IPS-20b (cell line): ENCODE measurements around the gene CREB5.

Source experiments
- H3K27ac ChIP-seq: one replicate; pipeline ENCODE4 v1.5.1; 2013; ENCODE audit warnings: low read length
- H3K27me3 ChIP-seq: 2 replicates; pipeline ENCODE4 v1.6.1; 2013; ENCODE audit warnings: mild to moderate bottlenecking, low read length, inconsistent platforms; ENCODE audit not compliant: insufficient read depth
- H3K36me3 ChIP-seq: 2 replicates; pipeline ENCODE4 v1.6.1; 2013; ENCODE audit warnings: low read depth, mild to moderate bottlenecking, inconsistent platforms, low read length, moderate library complexity; ENCODE audit not compliant: insufficient read depth
- H3K4me1 ChIP-seq: 2 replicates; pipeline ENCODE4 v1.6.1; 2013; ENCODE audit warnings: mild to moderate bottlenecking, control low read depth, inconsistent platforms, low read length, moderate library complexity; ENCODE audit not compliant: insufficient read depth
- H3K4me3 ChIP-seq: 2 replicates; pipeline ENCODE4 v1.5.1; 2013; ENCODE audit warnings: mild to moderate bottlenecking, low read length, inconsistent platforms
- H3K9ac ChIP-seq: 2 replicates; pipeline ENCODE4 v1.6.1; 2013; ENCODE audit warnings: low read depth, mild to moderate bottlenecking, inconsistent platforms, low read length, moderate library complexity
- H3K9me3 ChIP-seq: 2 replicates; pipeline ENCODE4 v1.6.1; 2013; ENCODE audit warnings: mild to moderate bottlenecking, low read depth, low read length, inconsistent platforms; ENCODE audit not compliant: insufficient read depth

The CREB5 gene

GRCh38 chr7:28873365-28873764 lies 461.0 kb downstream of the CREB5 start:
- Histone ChIP-seq H3K9me3 (no peaks in the 10 kb centered on the region), H3K4me1 (peaks cover 7% of the 10 kb centered on the region; the same call in 1 of the 2 replicates), H3K27me3 (no peaks in the 10 kb centered on the region), H3K9ac (no peak overlapping the region), H3K36me3 (no peaks in the 10 kb centered on the region), H3K4me3 (no peak overlapping the region), H3K27ac (no peak overlapping the region)

- H3K4me1 ChIP-seq: peaks cover 7% of the 10 kb centered on the region; the same call in 1 of the 2 replicates
- H3K36me3 ChIP-seq: no peaks in the 10 kb centered on the region
- H3K9ac ChIP-seq: no peak overlapping the region
- H3K27ac ChIP-seq: no peak overlapping the region
- H3K9me3 ChIP-seq: no peaks in the 10 kb centered on the region
- no peaks in the 10 kb centered on the region for H3K27me3 ChIP-seq
- H3K4me3 ChIP-seq: no peak overlapping the region
These were observed 461.7 kb downstream of the CREB5 start for GRCh38 chr7:28874001-28874400.
